ELF-1 (cell line): ENCODE measurements around the gene ARHGEF28.

ENCODE experiments used
- DNase-seq: peaks from one replicate; pipeline ENCODE4 v3.0.0-alpha.2; 2016; ENCODE audit warnings: low read depth, low spot score

Gene ARHGEF28

GRCh38 chr5:73856997-73857396 is 231.0 kb downstream of the ARHGEF28 start:
- DNase-seq, result no peak

- DNase-seq, result no peak
These were observed 231.4 kb downstream of the ARHGEF28 start for GRCh38 chr5:73857446-73857845.

- DNase-seq, result no peak
These were observed 232.1 kb downstream of the ARHGEF28 start for GRCh38 chr5:73858054-73858453.

- no peak for DNase-seq
These were observed 232.8 kb downstream of the ARHGEF28 start for GRCh38 chr5:73858776-73859175.

GRCh38 chr5:73859696-73860095 is 233.7 kb downstream of the ARHGEF28 start:
- DNase-seq, result no peak

- DNase-seq, result no peak
These were observed 235.5 kb downstream of the ARHGEF28 start for GRCh38 chr5:73861313-73861988.

- DNase-seq, result no peak
These were observed 236.8 kb downstream of the ARHGEF28 start for GRCh38 chr5:73862796-73863195.

- DNase-seq, result no peak
These were observed 237.9 kb downstream of the ARHGEF28 start for GRCh38 chr5:73863876-73864275.

- no peak for DNase-seq
These were observed 239.3 kb downstream of the ARHGEF28 start for GRCh38 chr5:73865315-73865714.

- no peak for DNase-seq
These were observed 241.6 kb downstream of the ARHGEF28 start for GRCh38 chr5:73867345-73868335.

- DNase-seq, result no peak
These were observed 257.6 kb downstream of the ARHGEF28 start for GRCh38 chr5:73883646-73884045.

- DNase-seq, result no peak
These were observed 261.7 kb downstream of the ARHGEF28 start for GRCh38 chr5:73887688-73888087.

- DNase-seq, result no peak
These were observed 264.6 kb downstream of the ARHGEF28 start for GRCh38 chr5:73890569-73890968.

- no peak for DNase-seq
These were observed 266.2 kb downstream of the ARHGEF28 start for GRCh38 chr5:73892218-73892617.

- no peak for DNase-seq
These were observed 266.8 kb downstream of the ARHGEF28 start for GRCh38 chr5:73892806-73893205.

- DNase-seq, result no peak
These were observed 267.8 kb downstream of the ARHGEF28 start for GRCh38 chr5:73893813-73894212.

GRCh38 chr5:73894860-73895259 is 268.9 kb downstream of the ARHGEF28 start:
- DNase-seq, result no peak

GRCh38 chr5:73895471-73895870 is 269.5 kb downstream of the ARHGEF28 start:
- DNase-seq, result peak; percentile 67

- no peak for DNase-seq
These were observed 270.1 kb downstream of the ARHGEF28 start for GRCh38 chr5:73896097-73896496.

GRCh38 chr5:73896668-73897067 is 270.7 kb downstream of the ARHGEF28 start:
- DNase-seq, result no peak

- DNase-seq, result no peak
These were observed 271.9 kb downstream of the ARHGEF28 start for GRCh38 chr5:73897893-73898292.

GRCh38 chr5:73899055-73899454 is 273.1 kb downstream of the ARHGEF28 start:
- DNase-seq, result no peak

- DNase-seq, result no peak
These were observed 273.9 kb downstream of the ARHGEF28 start for GRCh38 chr5:73899916-73900315.
